ENCODE data around the gene CHID1.

The CHID1 gene

DNA sequence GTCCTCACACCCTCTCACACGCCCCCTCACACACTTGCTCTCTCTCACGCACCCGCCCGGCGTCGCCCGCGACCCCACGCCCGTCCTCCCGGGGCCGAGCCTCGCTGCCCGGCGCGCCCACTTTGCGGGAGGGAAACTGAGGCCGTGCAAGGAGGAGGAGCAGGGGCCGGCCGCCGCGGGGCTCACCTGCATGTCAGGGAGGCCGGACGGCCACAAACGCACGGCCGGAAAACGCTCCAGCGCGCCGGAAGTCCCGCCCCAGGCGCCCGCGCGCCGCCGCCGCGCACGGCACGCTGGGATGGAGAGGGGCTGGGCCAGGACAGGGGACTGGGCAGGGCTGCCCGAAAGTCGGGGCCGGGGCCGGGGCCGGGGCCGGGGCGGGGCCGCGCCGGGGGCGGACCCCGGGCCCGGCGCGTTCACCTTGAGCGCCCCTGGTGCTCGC is at the start of gene CHID1:
Gene CHID1 (minus strand): TSS at position 222 of the 442 bp plus-strand sequence. CDS start 5,994 bp downstream, outside the sequence.
- Histone ChIP-seq H3K4me3 (replicated peaks; ENCODE audit: low read depth, low read length) (peak within 1 kb of the TSS; percentile 94), H3K36me3 (ENCODE audit: control insufficient read depth, insufficient read depth, low read length) (no peaks in the 10 kb centered on the region; the same call in 1 of the 2 replicates), H3K27me3 (replicated peaks; ENCODE audit: control insufficient read depth, insufficient read depth, low read length) (no peaks in the 10 kb centered on the region)
- TF ChIP-seq, protein P1, sequence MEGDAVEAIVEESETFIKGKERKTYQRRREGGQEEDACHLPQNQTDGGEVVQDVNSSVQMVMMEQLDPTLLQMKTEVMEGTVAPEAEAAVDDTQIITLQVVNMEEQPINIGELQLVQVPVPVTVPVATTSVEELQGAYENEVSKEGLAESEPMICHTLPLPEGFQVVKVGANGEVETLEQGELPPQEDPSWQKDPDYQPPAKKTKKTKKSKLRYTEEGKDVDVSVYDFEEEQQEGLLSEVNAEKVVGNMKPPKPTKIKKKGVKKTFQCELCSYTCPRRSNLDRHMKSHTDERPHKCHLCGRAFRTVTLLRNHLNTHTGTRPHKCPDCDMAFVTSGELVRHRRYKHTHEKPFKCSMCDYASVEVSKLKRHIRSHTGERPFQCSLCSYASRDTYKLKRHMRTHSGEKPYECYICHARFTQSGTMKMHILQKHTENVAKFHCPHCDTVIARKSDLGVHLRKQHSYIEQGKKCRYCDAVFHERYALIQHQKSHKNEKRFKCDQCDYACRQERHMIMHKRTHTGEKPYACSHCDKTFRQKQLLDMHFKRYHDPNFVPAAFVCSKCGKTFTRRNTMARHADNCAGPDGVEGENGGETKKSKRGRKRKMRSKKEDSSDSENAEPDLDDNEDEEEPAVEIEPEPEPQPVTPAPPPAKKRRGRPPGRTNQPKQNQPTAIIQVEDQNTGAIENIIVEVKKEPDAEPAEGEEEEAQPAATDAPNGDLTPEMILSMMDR (IDR thresholded peaks at IDR 0.05; ENCODE audit: insufficient read depth, low read length, poor library complexity, severe bottlenecking), result no peak
- peak; percentile 93 for DNase-seq (ENCODE audit: extremely low read depth, insufficient read length)

DNA sequence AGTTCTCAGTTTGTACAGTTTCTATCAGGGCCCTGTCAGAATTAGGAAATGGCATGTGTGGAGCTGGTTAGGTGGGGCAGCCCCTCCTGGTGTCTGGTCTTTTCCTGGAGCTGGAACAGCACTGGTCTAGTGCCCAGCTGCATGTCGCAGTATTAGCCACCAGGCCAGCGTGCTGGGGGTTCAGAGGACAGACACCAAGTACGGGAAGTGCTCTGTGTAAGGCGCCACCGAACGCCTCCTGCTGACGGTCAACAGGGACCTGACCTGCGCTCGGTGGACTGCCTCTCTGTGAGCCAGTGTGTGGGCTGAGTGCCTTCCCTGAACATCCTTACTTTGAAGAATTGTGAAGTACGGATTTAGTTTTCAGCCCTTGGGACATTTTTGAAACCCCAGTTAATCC is 49.0 kb upstream of the CHID1 start:
- Histone ChIP-seq H3K36me3 (ENCODE audit: control insufficient read depth, insufficient read depth, low read length) (peaks cover 3% of the 10 kb centered on the region), H3K4me3 (replicated peaks; ENCODE audit: low read depth, low read length) (no peak overlapping the region), H3K27me3 (replicated peaks; ENCODE audit: control insufficient read depth, insufficient read depth, low read length) (no peaks in the 10 kb centered on the region)
- DNase-seq (ENCODE audit: extremely low read depth, insufficient read length), result no peak
- TF ChIP-seq, protein P1 (IDR thresholded peaks at IDR 0.05; ENCODE audit: insufficient read depth, low read length, poor library complexity, severe bottlenecking), result no peak

DNA sequence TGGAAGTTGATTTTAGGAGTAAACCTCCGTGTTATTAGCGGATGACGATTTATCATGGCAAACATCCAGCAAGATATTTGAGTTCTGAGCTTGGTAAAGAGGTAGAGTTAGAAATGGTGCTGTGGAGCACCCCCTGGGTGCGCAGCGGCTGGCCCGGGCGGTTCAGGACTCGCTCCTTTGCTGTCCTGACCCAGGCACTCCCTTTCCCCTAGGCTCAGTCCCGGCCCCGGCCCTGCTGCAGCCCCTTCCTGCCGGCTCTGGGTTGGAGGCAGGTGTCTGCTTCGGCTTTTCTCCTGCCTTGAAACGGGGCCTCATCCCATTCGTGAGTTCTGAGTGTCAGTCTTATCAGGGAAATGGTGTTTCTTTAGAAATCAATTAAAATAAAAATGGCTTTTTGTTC is 48.4 kb upstream of the CHID1 start:
- H3K4me3 ChIP-seq (replicated peaks; ENCODE audit: low read depth, low read length), result no peak overlapping the region
- no peak for DNase-seq (ENCODE audit: extremely low read depth, insufficient read length)
- TF ChIP-seq, protein P1 (IDR thresholded peaks at IDR 0.05; ENCODE audit: insufficient read depth, low read length, poor library complexity, severe bottlenecking), result no peak
- peaks cover 3% of the 10 kb centered on the region for H3K36me3 ChIP-seq (ENCODE audit: control insufficient read depth, insufficient read depth, low read length)
- H3K27me3 ChIP-seq (replicated peaks; ENCODE audit: control insufficient read depth, insufficient read depth, low read length), result no peaks in the 10 kb centered on the region

DNA sequence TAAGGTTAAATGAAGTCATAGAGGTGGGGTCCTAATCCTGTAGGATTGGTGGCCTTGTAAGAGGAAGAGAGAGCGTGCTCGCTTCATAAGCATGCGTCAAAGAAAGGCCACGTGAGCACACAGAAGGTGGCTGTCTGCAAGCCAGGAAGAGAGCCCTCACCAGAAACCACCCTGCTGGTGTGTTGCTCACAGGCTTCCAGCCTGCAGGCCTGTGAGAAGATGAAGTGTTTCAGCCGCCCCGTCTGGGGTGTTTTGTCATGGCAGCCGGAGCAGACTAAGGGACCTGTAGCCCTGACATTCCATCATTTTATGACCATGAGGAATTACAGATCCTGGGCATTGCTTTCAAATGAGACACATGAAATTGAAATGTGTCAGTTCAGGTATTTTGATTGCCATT is 47.5 kb upstream of the CHID1 start:
- Histone ChIP-seq H3K36me3 (ENCODE audit: control insufficient read depth, insufficient read depth, low read length) (peaks cover 3% of the 10 kb centered on the region), H3K4me3 (replicated peaks; ENCODE audit: low read depth, low read length) (no peak overlapping the region), H3K27me3 (replicated peaks; ENCODE audit: control insufficient read depth, insufficient read depth, low read length) (no peaks in the 10 kb centered on the region)
- TF ChIP-seq, protein P1 (IDR thresholded peaks at IDR 0.05; ENCODE audit: insufficient read depth, low read length, poor library complexity, severe bottlenecking), result no peak
- no peak for DNase-seq (ENCODE audit: extremely low read depth, insufficient read length)

DNA sequence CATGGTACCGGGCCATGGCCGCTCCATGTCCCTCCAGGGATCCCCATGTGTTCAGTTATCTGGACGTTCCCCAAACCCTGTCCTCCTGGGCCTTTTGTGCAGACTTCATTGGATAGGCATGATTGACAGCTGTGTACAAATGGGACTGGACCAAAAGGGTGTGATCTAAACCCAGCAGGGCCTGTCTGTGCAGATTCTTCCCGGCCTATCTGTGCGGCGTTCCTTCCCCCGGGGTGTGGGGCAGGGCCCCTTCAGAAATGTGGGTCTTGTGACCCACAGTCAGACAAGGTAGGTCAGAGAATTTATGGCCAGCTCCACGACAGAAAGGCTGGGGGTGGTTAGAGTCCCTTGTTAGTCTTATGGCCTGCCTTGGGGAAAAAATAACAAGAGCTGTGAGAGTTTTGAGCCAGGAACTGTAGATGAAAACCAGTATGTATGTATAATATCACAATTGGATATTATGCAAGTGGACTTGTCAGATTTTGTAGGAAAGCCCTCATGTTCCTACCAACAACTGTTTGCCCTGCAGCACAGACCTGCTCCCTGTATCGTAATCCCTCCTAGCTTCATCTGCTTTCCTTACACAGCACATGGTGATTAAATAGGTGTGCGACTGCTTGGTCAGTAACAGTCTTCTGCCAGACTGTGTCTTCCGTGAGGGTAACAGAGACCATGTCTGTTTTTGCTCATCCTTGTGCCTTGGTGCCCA is 46.8 kb upstream of the CHID1 start:
- TF ChIP-seq, protein P1 (IDR thresholded peaks at IDR 0.05; ENCODE audit: insufficient read depth, low read length, poor library complexity, severe bottlenecking), result no peak
- Histone ChIP-seq H3K4me3 (replicated peaks; ENCODE audit: low read depth, low read length) (no peak overlapping the region), H3K27me3 (replicated peaks; ENCODE audit: control insufficient read depth, insufficient read depth, low read length) (no peaks in the 10 kb centered on the region), H3K36me3 (ENCODE audit: control insufficient read depth, insufficient read depth, low read length) (peaks cover 3% of the 10 kb centered on the region)
- no peak for DNase-seq (ENCODE audit: extremely low read depth, insufficient read length)
